Caco-2 (cell line): ENCODE measurements around the gene TRDN. TPM values are rescaled to one million over a fixed set of nuclear protein-coding genes. Genes with fewer than 3 reads are reported as not detected.

ENCODE experiments used
- BruUV-seq: library from RNA; stranded (reverse); fragments of 400-500 nt; replicated peaks from 2 replicates; lab custom pipeline; 2021; lab: Mats Ljungman, UMichigan
- CTCF ChIA-PET: fragments of 300-600 bp; sonication (Branson Sonifier 250); formaldehyde crosslinking; loops from one replicate; lab custom pipeline; 2022; ENCODE audit warnings: antibody characterized with exemption; lab: Charles Lee
- POLR2A ChIA-PET: fragments of 300-600 bp; sonication (Branson Sonifier 250); formaldehyde crosslinking; loops from one replicate; lab custom pipeline; 2022; ENCODE audit warnings: antibody characterized with exemption; lab: Charles Lee
- DNase-seq, 2 experiments: peaks; one replicate each; pipeline versions ENCODE4 v3.0.0 to v3.0.0-alpha.2; 2020 to 2022
- H3K27me3 ChIP-seq: replicated peaks from 2 replicates; pipeline ENCODE4 v1.6.0; 2011; ENCODE audit warnings: low read length; ENCODE audit not compliant: control insufficient read depth, insufficient read depth
- H3K36me3 ChIP-seq: 2 replicates; pipeline ENCODE4 v1.5.1; 2011; ENCODE audit warnings: low read length; ENCODE audit not compliant: control insufficient read depth, insufficient read depth
- H3K4me1 ChIP-seq: fragments of 250-450 bp; sonication (Bioruptor Pico); 2 replicates; pipeline ENCODE4 v1.5.1; 2020; ENCODE audit warnings: mild to moderate bottlenecking
- H3K4me3 ChIP-seq: 2 replicates; pipeline ENCODE4 v1.5.1; 2011; ENCODE audit warnings: low read depth, mild to moderate bottlenecking, control low read depth, low read length
- H3K9me3 ChIP-seq: fragments of 250-450 bp; sonication (Bioruptor Pico); 2 replicates; pipeline ENCODE4 v1.5.1; 2020; ENCODE audit warnings: mild to moderate bottlenecking, moderate library complexity
- H3K27ac Mint-ChIP-seq: one replicate; pipeline ENCODE4 v1.8.0; 2022; ENCODE audit warnings: mixed read lengths; ENCODE audit not compliant: unreplicated experiment
- H3K27me3 Mint-ChIP-seq: one replicate; pipeline ENCODE4 v1.8.0; 2022; ENCODE audit warnings: mixed read lengths; ENCODE audit not compliant: insufficient read depth, unreplicated experiment
- H3K36me3 Mint-ChIP-seq: one replicate; pipeline ENCODE4 v1.8.0; 2022; ENCODE audit warnings: mild to moderate bottlenecking, mixed read lengths; ENCODE audit not compliant: insufficient read depth, unreplicated experiment
- H3K4me1 Mint-ChIP-seq: one replicate; pipeline ENCODE4 v1.8.0; 2022; ENCODE audit warnings: low read depth, mixed read lengths; ENCODE audit not compliant: unreplicated experiment
- H3K4me3 Mint-ChIP-seq: one replicate; pipeline ENCODE4 v1.8.0; 2022; ENCODE audit warnings: mild to moderate bottlenecking, moderate library complexity, mixed read lengths; ENCODE audit not compliant: unreplicated experiment
- H3K9me3 Mint-ChIP-seq: one replicate; pipeline ENCODE4 v1.8.0; 2022; ENCODE audit warnings: mixed read lengths; ENCODE audit not compliant: unreplicated experiment
- CTCF ChIP-seq, 2 experiments: fragments of 200-600 bp in 1 of 2; IDR thresholded peaks; 1 replicate in 1 of 2; 2 replicates in 1 of 2; pipeline versions ENCODE4 v1.5.1 to v1.8.0; 2011 to 2022; ENCODE audit warnings: antibody characterized with exemption in 1 of 2, control low read depth in 1 of 2, inconsistent platforms in 1 of 2, low read depth in 1 of 2, low read length in 1 of 2, mild to moderate bottlenecking in 1 of 2, moderate library complexity in 1 of 2; ENCODE audit not compliant: insufficient read depth in 1 of 2, severe bottlenecking in 1 of 2, unreplicated experiment in 1 of 2
- intact Hi-C: fragments of 100-400 bp; cut with micrococcal nuclease; formaldehyde crosslinking; loops from one replicate; pipeline ENCODE4 v1.10.0; 2022; ENCODE audit not compliant: unreplicated experiment
- total RNA-seq: library from RNA; stranded (reverse); gene quantifications from 2 replicates; pipeline ENCODE4 v1.2.3, GENCODE V29; 2022

Gene TRDN
- total RNA-seq, 1 experiment from 2014 or later = not detected

GRCh38 chr6:123527406-123527805, 109.3 kb downstream of the TRDN start:
- H3K9me3 ChIP-seq = no peaks in the 10 kb centered on the region
- H3K4me3 ChIP-seq = no peak overlapping the region
- Mint-ChIP-seq H3K9me3 (no peaks in the 10 kb centered on the region), H3K36me3 (no peaks in the 10 kb centered on the region), H3K27me3 (no peaks in the 10 kb centered on the region), H3K4me1 (no peaks in the 10 kb centered on the region), H3K4me3 (no peak overlapping the region), H3K27ac (no peak overlapping the region)
- no peaks in the 10 kb centered on the region for H3K4me1 ChIP-seq
- BruUV-seq = no TSS peak
- H3K27me3 ChIP-seq = no peaks in the 10 kb centered on the region
- CTCF ChIA-PET = no interaction called here
- intact Hi-C loops = no loop called here
- POLR2A ChIA-PET = no interaction called here
- DNase-seq = no peak
- no peaks in the 10 kb centered on the region for H3K36me3 ChIP-seq
- TF ChIP-seq CTCF (IDR thresholded peaks at IDR 0.05; ENCODE audit: insufficient read depth in 1 of 2, low read depth in 1 of 2, low read length in 1 of 2, severe bottlenecking in 1 of 2, unreplicated experiment in 1 of 2) = no peak

GRCh38 chr6:123526128-123526527, 110.6 kb downstream of the TRDN start:
- POLR2A ChIA-PET = no interaction called here
- H3K36me3 Mint-ChIP-seq = no peaks in the 10 kb centered on the region
- H3K4me1 Mint-ChIP-seq = no peaks in the 10 kb centered on the region
- no peak for DNase-seq
- BruUV-seq = no TSS peak
- CTCF ChIA-PET = no interaction called here
- H3K27ac Mint-ChIP-seq = no peak overlapping the region
- no peaks in the 10 kb centered on the region for H3K4me1 ChIP-seq
- no peaks in the 10 kb centered on the region for H3K9me3 ChIP-seq
- intact Hi-C loops = no loop called here
- no peaks in the 10 kb centered on the region for H3K27me3 ChIP-seq
- H3K36me3 ChIP-seq = no peaks in the 10 kb centered on the region
- H3K4me3 Mint-ChIP-seq = no peak overlapping the region
- TF ChIP-seq CTCF (IDR thresholded peaks at IDR 0.05; ENCODE audit: insufficient read depth in 1 of 2, low read depth in 1 of 2, low read length in 1 of 2, severe bottlenecking in 1 of 2, unreplicated experiment in 1 of 2) = no peak
- H3K27me3 Mint-ChIP-seq = peaks cover 3% of the 10 kb centered on the region
- no peaks in the 10 kb centered on the region for H3K9me3 Mint-ChIP-seq
- no peak overlapping the region for H3K4me3 ChIP-seq

- POLR2A ChIA-PET = no interaction called here
- no peaks in the 10 kb centered on the region for H3K4me1 Mint-ChIP-seq
Measured at GRCh38 chr6:123524781-123525180, 112.0 kb downstream of the TRDN start.

More at GRCh38 chr6:123524781-123525180, 112.0 kb downstream of the TRDN start:
- CTCF ChIA-PET = no interaction called here
- DNase-seq = no peak
- Mint-ChIP-seq H3K4me3 (no peak overlapping the region), H3K36me3 (no peaks in the 10 kb centered on the region), H3K27me3 (peaks cover 3% of the 10 kb centered on the region), H3K9me3 (no peaks in the 10 kb centered on the region), H3K27ac (no peak overlapping the region)
- Histone ChIP-seq H3K9me3 (no peaks in the 10 kb centered on the region), H3K4me1 (no peaks in the 10 kb centered on the region), H3K36me3 (no peaks in the 10 kb centered on the region), H3K27me3 (no peaks in the 10 kb centered on the region), H3K4me3 (no peak overlapping the region)
- intact Hi-C loops = no loop called here
- TF ChIP-seq CTCF (IDR thresholded peaks at IDR 0.05; ENCODE audit: insufficient read depth in 1 of 2, low read depth in 1 of 2, low read length in 1 of 2, severe bottlenecking in 1 of 2, unreplicated experiment in 1 of 2) = no peak
- BruUV-seq = no TSS peak
